ENCODE measurements around the gene TIMM50. TPM values are rescaled to one million over a fixed set of nuclear protein-coding genes. Genes with fewer than 3 reads are reported as not detected.

Gene TIMM50
- total RNA-seq, 6 experiments from 2014 or later = 28.1 to 48.1 (median 31.3) TPM

DNA sequence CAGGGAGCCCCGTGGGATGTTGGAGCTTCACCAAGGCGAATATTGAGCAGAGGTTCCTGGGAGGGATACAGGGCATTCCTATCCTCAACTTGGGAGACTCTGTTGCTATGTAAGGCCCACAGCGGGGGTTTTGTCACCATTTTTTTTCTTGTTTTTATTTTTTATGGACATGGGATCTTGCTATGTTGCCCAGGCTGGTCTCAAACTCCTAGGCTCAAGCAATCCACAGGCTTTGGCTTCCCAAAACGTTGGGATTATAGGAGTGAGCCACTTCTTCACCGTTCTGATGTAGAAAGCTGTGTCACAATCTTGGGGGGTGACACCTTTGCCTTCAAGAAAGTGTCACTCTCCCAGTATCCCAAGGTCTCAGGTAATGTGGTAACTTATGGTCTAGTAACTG is 20.7 kb downstream of the TIMM50 start:
- H3K9me3 ChIP-seq = no peaks in the 10 kb centered on the region
- H3K4me3 ChIP-seq = no peak overlapping the region
- DNase-seq (no peak), ATAC-seq (no peak)
- no peaks in the 10 kb centered on the region for H3K36me3 ChIP-seq
- peaks cover 0 to 13% of the 10 kb centered on the region in 2 donors for H3K27me3 ChIP-seq
- TF ChIP-seq POLR2A (IDR thresholded peaks at IDR 0.05) (no peak), CTCF (IDR thresholded peaks at IDR 0.05) (no peak)
- peaks cover 0 to 4% (median 0%) of the 10 kb centered on the region in 4 donors for H3K4me1 ChIP-seq
- intact Hi-C loops (cut with DNase I) = no loop called here
- no peak overlapping the region for H3K27ac ChIP-seq
- 55% methylated on average over 4 of the region's 5 CpGs for WGBS (ENCODE audit: insufficient coverage, low coverage, low lambda C conversion rate, missing lambda C conversion rate)

- 28% methylated on average over 11 of the region's 69 CpGs for WGBS (ENCODE audit: insufficient coverage, low coverage, low lambda C conversion rate, missing lambda C conversion rate)
- ATAC-seq (peak; percentile 77 to 94 (median 82)), DNase-seq (peak; percentile 61 to 69 (median 61))
- TF ChIP-seq CTCF (IDR thresholded peaks at IDR 0.05) (peak; percentile 59 to 77 (median 76)), POLR2A (IDR thresholded peaks at IDR 0.05) (no peak)
- H3K27ac ChIP-seq = no peak overlapping the region
- peaks cover 0 to 2% (median 0%) of the 10 kb centered on the region in 4 donors for H3K4me1 ChIP-seq
- no peaks in the 10 kb centered on the region for H3K36me3 ChIP-seq
- H3K9me3 ChIP-seq = no peaks in the 10 kb centered on the region
- intact Hi-C loops (cut with DNase I) = no loop called here
- no peak overlapping the region for H3K4me3 ChIP-seq
- H3K27me3 ChIP-seq = peaks cover 0 to 12% of the 10 kb centered on the region in 2 donors
Observed at GRCh38 chr19:39502640-39503417, 22.2 kb downstream of the TIMM50 start.

- WGBS (ENCODE audit: insufficient coverage, low coverage, low lambda C conversion rate, missing lambda C conversion rate) = 49% methylated on average over 7 of the region's 7 CpGs
- ATAC-seq = no peak
- Histone ChIP-seq H3K27ac (no peak overlapping the region), H3K4me1 (no peaks in the 10 kb centered on the region), H3K27me3 (no peaks in the 10 kb centered on the region), H3K9me3 (no peaks in the 10 kb centered on the region), H3K4me3 (no peak overlapping the region), H3K36me3 (no peaks in the 10 kb centered on the region)
- DNase-seq = no peak
- intact Hi-C loops (cut with DNase I) = no loop called here
- TF ChIP-seq POLR2A (IDR thresholded peaks at IDR 0.05) = no peak
- no peak for TF ChIP-seq CTCF (IDR thresholded peaks at IDR 0.05)
Observed at GRCh38 chr19:39506598-39506943, 25.9 kb downstream of the TIMM50 start.

GRCh38 chr19:39506944-39507714 is 26.5 kb downstream of the TIMM50 start:
- Histone ChIP-seq H3K27me3 (no peaks in the 10 kb centered on the region), H3K9me3 (no peaks in the 10 kb centered on the region), H3K4me3 (peak overlapping the region in 2 of 3 donors; percentile 5 to 26), H3K4me1 (no peaks in the 10 kb centered on the region), H3K36me3 (no peaks in the 10 kb centered on the region), H3K27ac (no peak overlapping the region)
- DNase-seq (no peak), ATAC-seq (peak in 1 of 4 donors; percentile 32)
- TF ChIP-seq CTCF (IDR thresholded peaks at IDR 0.05) = no peak
- no peak for TF ChIP-seq POLR2A (IDR thresholded peaks at IDR 0.05)
- intact Hi-C loops (cut with DNase I) = no loop called here
- 5% methylated on average over 14 of the region's 96 CpGs for WGBS (ENCODE audit: insufficient coverage, low coverage, low lambda C conversion rate, missing lambda C conversion rate)
